SU-DHL-6 (cell line): ENCODE measurements around the gene CMTM7.

ENCODE experiments used
- CTCF ChIP-seq: fragments of 200-600 bp; sonication (generic); IDR thresholded peaks from one replicate; pipeline ENCODE4 v1.5.1; 2017; ENCODE audit warnings: antibody characterized with exemption, mild to moderate bottlenecking, low read length, moderate library complexity; ENCODE audit not compliant: insufficient read depth, poor library complexity, severe bottlenecking
- EZH2phosphoT487 ChIP-seq: fragments of 200-600 bp; sonication (generic), shearing (Covaris generic); conservative IDR thresholded peaks from 2 replicates; pipeline ENCODE4 v1.6.1; 2018; ENCODE audit warnings: mild to moderate bottlenecking, antibody characterized with exemption, low read length, moderate library complexity, mixed read lengths

DNA sequence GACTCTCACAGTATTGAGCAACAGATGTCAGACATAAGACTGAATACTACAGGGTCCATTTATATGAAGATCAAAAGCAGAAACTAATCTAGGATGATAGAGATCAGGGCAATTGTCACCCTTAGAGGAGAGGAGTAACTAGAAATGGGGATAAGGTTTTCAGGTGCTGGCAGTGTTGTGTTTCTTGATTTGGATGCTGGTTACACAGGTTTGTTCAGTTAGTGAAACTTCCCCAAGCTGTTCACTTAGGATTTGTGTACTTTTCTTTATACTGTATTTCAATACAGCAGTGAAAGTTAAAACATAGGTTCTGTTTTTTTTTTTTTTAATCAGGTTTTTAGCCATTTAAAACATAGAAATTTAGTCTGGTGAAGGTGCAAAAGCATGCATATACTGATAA lies 39.1 kb upstream of the CMTM7 start:
- TF ChIP-seq CTCF (no peak), EZH2phosphoT487 (no peak)
